Globus pallidus (tissue), 1 donor: ENCODE results near the gene IL17D.
A peak's percentile ranks its signal among the peaks of the same experiment; 100 is the strongest.

ENCODE experiments used
- DNase-seq: peaks from one replicate; pipeline ENCODE4 v3.0.0-alpha.2; 2015; ENCODE audit warnings: low spot score

Gene IL17D

GRCh38 chr13:20691616-20692015 lies 11.9 kb upstream of the IL17D start:
- no peak for DNase-seq

GRCh38 chr13:20696073-20696472 lies 7.4 kb upstream of the IL17D start:
- DNase-seq = no peak

GRCh38 chr13:20699715-20700114 lies 3.8 kb upstream of the IL17D start:
- DNase-seq = no peak

GRCh38 chr13:20700288-20700687 lies 3.2 kb upstream of the IL17D start:
- DNase-seq = no peak

DNA sequence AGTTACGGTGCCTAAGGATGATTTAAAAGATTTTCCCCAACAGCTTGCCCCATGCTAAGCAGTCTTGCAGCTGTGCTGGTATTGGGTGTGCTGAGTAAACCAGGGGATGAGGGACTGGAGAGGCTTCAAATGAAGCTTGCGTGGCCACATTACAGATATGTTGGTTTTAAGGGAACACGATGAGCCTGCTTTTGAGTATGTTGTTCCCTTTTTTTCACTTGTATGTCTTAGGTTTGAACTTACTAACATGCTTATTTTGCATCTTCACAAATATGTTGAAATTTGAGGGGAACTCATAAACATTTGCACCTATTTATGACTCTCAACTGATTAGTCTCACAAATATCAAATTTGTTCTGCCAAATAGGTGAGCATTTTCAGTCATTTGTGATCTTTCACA lies 2.0 kb upstream of the IL17D start:
- DNase-seq = no peak

DNA sequence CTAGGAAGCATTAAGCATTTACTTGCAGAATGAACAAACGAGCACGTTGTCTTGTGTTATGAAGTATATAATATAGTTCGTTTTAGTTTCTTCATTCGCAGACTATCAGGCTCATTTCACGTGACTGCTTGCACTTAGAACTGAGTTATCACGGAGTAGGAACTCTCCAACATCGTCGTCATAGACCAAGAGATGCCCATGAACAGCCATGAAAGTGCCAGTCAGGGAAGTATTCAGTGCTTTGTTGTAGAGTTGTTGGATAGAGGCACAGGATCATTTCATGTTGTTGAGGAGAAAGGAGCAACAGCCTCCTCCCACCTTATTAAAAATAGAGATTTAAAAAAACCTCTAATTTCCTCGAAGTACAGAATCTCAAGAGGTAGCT lies 977 bp upstream of the IL17D start:
- peak; percentile 47 for DNase-seq

DNA sequence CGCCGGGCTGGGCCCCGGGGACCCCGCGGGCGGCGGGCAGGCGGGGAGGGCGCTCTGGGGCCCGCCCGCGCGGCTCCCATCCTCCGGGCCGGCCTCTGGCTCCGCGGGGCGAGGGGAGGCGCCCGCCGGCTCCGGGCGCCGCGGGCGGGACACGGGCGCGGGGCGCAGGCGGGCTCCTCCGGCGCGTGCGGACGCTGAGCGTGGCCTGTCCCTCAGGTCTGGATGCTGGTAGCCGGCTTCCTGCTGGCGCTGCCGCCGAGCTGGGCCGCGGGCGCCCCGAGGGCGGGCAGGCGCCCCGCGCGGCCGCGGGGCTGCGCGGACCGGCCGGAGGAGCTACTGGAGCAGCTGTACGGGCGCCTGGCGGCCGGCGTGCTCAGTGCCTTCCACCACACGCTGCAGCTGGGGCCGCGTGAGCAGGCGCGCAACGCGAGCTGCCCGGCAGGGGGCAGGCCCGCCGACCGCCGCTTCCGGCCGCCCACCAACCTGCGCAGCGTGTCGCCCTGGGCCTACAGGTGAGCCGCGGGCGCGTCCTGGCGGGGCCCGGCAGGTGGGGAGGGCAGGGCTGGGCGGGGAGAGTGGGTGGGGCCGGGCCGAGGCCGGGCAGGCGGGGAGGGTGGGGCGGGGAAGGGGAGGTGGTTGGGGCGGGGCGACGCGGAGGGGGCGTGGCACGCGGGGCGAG lies 420 bp downstream of the IL17D start:
- peak; percentile 73 for DNase-seq

DNA sequence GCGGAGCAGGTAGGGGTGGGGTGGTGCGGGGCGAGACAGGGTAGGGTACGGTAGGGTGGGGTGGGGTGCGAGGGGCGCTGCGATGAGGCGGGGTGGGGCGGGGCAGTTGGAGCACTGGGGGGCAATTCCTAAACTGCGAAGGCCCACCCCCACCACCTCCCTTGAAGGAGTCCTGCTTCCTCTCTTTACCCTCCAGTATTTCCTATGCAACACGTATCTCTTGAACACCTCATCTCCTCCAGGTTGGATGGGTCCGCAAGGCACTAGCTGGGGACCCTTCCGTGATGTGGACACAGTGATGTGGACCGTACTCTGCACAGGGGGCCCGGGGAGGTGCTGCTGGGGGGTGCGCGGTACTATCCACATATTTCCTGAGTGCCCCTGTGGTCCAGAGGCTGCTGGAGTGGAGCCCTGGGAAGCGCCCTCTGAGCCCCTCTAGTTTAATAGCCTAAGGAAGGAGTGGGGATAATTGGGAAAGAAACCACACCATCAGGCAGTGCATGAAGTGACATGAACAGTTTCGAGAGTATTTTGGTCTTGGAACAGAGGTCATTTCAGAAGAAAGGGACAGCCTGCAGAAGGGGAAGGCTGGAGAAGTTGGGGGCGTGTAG lies 1.1 kb downstream of the IL17D start:
- peak; percentile 6 for DNase-seq

DNA sequence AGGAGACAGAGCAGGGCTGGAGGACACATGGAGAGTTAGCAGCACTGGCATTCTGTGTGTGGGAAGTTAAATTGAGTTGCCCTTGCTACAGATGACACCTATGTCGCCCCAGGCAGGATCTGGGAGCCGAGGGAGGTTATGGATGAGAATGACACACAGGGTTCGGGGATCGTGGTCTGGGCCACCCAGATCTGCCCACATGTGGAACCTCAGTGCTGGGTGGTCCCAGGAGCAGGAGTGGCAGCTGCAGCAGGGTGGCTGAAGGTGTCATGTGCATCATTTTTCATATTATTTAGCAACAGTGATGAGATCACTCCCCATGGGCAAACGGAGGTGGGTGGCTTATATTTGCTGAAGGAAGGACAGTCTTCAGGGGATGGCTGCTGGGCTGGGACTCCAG lies 3.2 kb downstream of the IL17D start:
- DNase-seq = no peak

GRCh38 chr13:20708216-20708615 lies 4.7 kb downstream of the IL17D start:
- DNase-seq = no peak

DNA sequence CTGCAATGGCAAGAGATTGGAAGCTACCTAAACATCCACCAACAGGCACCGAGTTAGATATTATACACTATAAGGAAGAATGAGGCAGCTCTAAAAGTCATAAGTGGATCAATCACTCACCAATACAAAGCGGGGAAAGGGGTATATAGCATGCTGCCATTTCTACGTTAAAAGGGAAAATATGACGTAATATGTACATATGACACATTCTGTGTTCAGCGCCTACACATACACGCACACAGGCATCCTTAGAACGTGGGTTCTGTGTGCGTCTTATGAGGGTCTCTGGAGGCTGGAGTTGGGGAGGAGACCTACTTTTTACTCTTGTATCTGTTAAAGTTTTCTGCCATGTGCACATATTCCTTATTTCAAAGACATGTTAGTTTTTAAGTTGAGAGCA lies 5.9 kb downstream of the IL17D start:
- DNase-seq = no peak

DNA sequence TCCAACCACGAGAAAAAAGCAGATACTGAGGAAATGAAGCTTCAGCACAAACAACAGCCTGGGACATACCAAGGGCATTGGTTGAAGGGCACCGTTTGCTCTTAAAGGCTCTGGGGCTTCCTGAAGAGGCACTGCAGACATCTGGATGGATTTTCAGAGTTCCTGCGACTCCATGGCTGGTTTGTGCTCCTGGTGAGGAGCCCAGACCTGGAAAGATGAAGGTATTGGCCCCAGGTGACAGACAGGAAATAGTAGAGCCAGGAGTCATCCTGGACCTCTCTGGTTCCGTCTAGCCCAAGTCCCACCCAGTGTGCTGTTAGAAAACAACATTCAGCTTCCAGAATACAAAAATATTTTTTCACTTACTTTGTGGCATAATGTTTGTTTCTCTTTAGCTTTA lies 6.3 kb downstream of the IL17D start:
- DNase-seq = no peak

DNA sequence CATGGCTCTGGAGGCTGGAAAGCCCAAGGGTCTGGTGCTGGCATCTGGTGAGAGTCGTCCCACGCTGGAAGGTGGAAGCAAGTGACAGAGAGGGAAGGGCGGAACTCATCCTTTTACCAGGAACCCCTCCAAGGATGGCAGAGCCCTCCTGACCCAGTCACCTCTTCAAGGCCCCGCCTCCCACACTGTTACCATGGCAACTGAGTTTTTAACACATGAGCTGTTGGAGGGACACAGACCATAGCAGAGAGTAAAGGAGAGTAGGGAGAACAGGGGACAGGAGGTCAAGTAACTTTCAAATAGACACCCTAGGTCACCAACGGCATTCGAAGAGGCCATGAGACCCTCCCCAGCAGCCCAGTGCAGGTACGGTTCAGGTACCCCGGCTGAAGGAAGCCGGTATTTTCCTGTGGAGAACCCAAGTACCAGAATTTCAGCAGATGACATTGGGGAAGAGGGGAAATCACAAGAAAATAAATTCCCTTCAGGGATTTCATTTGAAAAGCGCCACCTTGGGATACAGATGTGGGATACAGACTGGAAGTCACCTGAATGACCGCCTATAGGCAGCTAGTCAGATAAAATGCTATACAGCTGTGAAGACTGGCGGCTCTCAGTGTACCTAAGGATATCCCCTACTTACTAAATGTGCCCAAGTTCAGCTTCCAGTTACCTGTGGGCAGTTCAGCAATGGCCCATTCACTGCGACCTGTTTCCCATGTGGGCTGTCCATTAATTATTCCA lies 8.0 kb downstream of the IL17D start:
- no peak for DNase-seq

- DNase-seq = peak; percentile 24
Observed at GRCh38 chr13:20713014-20713376, 9.5 kb downstream of the IL17D start.

DNA sequence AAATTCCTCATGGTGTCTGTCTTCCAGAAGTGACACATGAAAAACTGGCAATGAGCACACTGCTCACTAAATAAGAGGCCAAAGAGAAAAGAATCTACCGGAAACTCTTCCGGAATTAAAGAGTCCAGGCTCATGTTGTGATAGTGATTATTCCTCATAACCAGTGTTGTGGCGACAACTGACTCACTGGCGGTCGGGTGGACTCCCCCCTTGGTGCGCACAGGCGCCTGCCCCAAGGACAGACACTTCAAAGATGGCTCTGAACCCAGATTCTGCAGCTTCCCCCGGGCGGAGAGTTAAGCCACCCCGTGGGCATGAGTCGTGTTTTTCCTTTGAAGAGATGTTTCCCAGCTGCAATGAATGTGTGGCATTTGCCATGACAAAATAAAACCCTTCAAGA lies 10.3 kb downstream of the IL17D start:
- peak; percentile 55 for DNase-seq

DNA sequence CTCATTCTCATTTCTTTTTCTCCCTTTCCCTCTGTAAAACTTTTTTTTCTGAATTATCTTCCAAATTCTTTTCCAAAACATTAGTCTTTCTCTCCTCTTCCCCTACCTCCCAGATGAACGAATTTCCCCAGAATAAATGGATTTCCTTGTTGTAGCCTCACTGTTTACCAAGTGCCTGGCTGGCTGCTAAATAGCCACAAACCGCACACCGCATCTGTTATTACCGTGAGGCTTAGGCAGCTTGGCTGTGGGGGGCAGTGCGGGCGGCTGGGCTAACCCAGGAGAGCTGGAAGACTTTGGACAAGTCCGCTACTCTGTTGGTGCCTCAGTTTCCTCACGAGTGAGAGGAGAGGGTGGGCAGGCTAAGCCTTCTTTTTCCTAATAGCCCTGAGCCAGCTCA lies 10.7 kb downstream of the IL17D start:
- DNase-seq = peak; percentile 22

- peak; percentile 23 for DNase-seq
Observed at GRCh38 chr13:20714563-20715329, 11.2 kb downstream of the IL17D start.

DNA sequence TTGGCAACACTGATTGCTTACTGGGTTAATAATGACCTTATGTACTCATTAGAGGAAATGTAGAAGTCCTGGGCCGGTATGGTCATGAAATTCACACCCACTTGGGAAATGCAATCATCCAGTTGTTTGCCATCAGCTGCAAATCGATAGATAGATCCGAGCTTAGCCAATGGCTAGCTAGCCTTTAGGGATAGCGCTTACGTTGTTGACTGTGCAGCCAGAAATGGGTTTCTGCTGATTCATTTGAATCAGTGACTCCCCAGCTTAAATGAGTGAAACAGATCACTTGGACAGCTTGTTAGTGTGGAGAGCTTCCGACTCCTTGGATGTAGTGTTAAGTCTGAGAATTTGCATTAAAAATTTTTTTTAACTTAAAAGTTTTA lies 11.8 kb downstream of the IL17D start:
- no peak for DNase-seq

GRCh38 chr13:20716951-20717350 lies 13.5 kb downstream of the IL17D start:
- no peak for DNase-seq

DNA sequence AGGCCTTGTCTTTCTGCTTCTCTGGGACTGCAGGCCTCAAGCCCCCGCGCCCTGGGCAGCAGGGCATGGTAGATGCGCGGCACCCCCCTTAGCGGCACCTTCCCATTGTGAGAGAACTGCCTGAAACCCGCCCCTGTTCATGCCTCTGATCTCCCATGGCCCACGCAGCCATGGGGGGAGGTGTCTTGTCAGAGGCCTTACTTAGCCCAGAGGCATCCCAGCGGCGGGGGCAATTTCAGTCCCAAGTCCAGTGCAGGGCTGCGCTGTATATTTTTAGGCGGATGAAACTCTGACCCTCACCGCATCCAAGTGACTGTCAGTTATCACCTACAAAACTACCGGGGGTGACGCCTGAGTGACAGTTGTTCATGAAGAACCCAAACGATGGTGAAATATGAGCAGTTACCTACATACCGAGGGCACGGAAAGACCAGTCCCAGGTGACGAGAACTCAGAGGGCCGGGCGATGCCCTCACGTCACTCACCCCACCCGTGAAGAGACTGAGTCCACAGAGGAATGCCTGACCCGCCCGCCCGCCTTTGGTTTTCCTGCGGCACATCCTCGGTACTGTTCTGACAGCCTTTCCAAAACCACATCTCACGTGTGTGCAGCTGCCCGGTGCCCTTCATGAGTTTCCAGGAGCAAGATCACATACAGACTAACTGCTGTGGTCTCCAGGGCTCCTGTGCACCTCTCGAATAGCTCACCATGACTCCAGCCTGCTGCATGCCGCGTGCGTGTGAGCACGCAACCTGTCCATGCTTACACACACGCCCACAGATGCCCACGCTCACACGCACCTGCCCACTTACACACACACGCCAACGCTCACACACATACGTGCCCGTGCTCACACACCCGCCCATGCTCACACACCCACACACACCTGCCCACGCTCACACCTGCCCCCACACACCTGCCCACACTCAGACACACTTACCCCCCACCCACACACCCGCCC lies 14.4 kb downstream of the IL17D start:
- no peak for DNase-seq

DNA sequence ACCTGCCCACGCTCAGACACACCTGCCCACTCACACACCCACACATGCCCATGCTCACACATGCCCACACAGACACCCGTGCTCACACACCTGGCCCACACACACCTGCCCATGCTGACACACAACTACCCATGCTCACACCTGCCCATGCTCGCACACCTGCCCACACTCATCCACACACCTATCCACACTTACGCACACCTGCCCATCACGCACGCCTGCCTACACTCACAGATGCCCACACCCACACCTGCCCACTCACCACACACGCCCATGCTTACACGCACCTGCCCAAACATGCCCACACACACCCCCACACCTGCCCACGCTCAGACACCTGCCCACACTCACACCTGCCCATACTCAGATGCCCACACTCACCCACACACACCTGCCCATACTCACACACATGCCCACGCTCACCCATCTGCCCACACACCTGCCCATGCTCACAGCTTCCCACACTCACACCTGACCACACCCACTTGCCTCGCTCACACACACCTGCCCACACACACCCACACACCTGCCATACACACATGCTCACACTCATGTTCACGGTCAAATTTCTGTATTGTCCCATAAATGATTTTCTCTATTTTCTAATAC lies 15.6 kb downstream of the IL17D start:
- no peak for DNase-seq
